Caco-2 (cell line): ENCODE measurements around the gene PAX4. TPM values are rescaled to one million over a fixed set of nuclear protein-coding genes. Genes with fewer than 3 reads are reported as not detected.

Source experiments
- BruUV-seq: library from RNA; stranded (reverse); fragments of 400-500 nt; replicated peaks from 2 replicates; lab custom pipeline; 2021; lab: Mats Ljungman, UMichigan
- CTCF ChIA-PET: fragments of 300-600 bp; sonication (Branson Sonifier 250); formaldehyde crosslinking; loops from one replicate; lab custom pipeline; 2022; ENCODE audit warnings: antibody characterized with exemption; lab: Charles Lee
- POLR2A ChIA-PET: fragments of 300-600 bp; sonication (Branson Sonifier 250); formaldehyde crosslinking; loops from one replicate; lab custom pipeline; 2022; ENCODE audit warnings: antibody characterized with exemption; lab: Charles Lee
- DNase-seq, 2 experiments: peaks; one replicate each; pipeline versions ENCODE4 v3.0.0 to v3.0.0-alpha.2; 2020 to 2022
- H3K27me3 ChIP-seq: replicated peaks from 2 replicates; pipeline ENCODE4 v1.6.0; 2011; ENCODE audit warnings: low read length; ENCODE audit not compliant: control insufficient read depth, insufficient read depth
- H3K36me3 ChIP-seq: 2 replicates; pipeline ENCODE4 v1.5.1; 2011; ENCODE audit warnings: low read length; ENCODE audit not compliant: control insufficient read depth, insufficient read depth
- H3K4me1 ChIP-seq: fragments of 250-450 bp; sonication (Bioruptor Pico); 2 replicates; pipeline ENCODE4 v1.5.1; 2020; ENCODE audit warnings: mild to moderate bottlenecking
- H3K4me3 ChIP-seq: 2 replicates; pipeline ENCODE4 v1.5.1; 2011; ENCODE audit warnings: low read depth, mild to moderate bottlenecking, control low read depth, low read length
- H3K9me3 ChIP-seq: fragments of 250-450 bp; sonication (Bioruptor Pico); 2 replicates; pipeline ENCODE4 v1.5.1; 2020; ENCODE audit warnings: mild to moderate bottlenecking, moderate library complexity
- H3K27ac Mint-ChIP-seq: one replicate; pipeline ENCODE4 v1.8.0; 2022; ENCODE audit warnings: mixed read lengths; ENCODE audit not compliant: unreplicated experiment
- H3K27me3 Mint-ChIP-seq: one replicate; pipeline ENCODE4 v1.8.0; 2022; ENCODE audit warnings: mixed read lengths; ENCODE audit not compliant: insufficient read depth, unreplicated experiment
- H3K36me3 Mint-ChIP-seq: one replicate; pipeline ENCODE4 v1.8.0; 2022; ENCODE audit warnings: mild to moderate bottlenecking, mixed read lengths; ENCODE audit not compliant: insufficient read depth, unreplicated experiment
- H3K4me1 Mint-ChIP-seq: one replicate; pipeline ENCODE4 v1.8.0; 2022; ENCODE audit warnings: low read depth, mixed read lengths; ENCODE audit not compliant: unreplicated experiment
- H3K4me3 Mint-ChIP-seq: one replicate; pipeline ENCODE4 v1.8.0; 2022; ENCODE audit warnings: mild to moderate bottlenecking, moderate library complexity, mixed read lengths; ENCODE audit not compliant: unreplicated experiment
- H3K9me3 Mint-ChIP-seq: one replicate; pipeline ENCODE4 v1.8.0; 2022; ENCODE audit warnings: mixed read lengths; ENCODE audit not compliant: unreplicated experiment
- intact Hi-C: fragments of 100-400 bp; cut with micrococcal nuclease; formaldehyde crosslinking; loops from one replicate; pipeline ENCODE4 v1.10.0; 2022; ENCODE audit not compliant: unreplicated experiment
- total RNA-seq: library from RNA; stranded (reverse); gene quantifications from 2 replicates; pipeline ENCODE4 v1.2.3, GENCODE V29; 2022
- TF ChIP-seq, protein P1 (sequence below), 2 experiments: fragments of 200-600 bp in 1 of 2; IDR thresholded peaks; 1 replicate in 1 of 2; 2 replicates in 1 of 2; pipeline versions ENCODE4 v1.5.1 to v1.8.0; 2011 to 2022; ENCODE audit warnings: antibody characterized with exemption in 1 of 2, control low read depth in 1 of 2, inconsistent platforms in 1 of 2, low read depth in 1 of 2, low read length in 1 of 2, mild to moderate bottlenecking in 1 of 2, moderate library complexity in 1 of 2; ENCODE audit not compliant: insufficient read depth in 1 of 2, severe bottlenecking in 1 of 2, unreplicated experiment in 1 of 2

The PAX4 gene
- total RNA-seq, 1 experiment from 2014 or later: not detected

DNA sequence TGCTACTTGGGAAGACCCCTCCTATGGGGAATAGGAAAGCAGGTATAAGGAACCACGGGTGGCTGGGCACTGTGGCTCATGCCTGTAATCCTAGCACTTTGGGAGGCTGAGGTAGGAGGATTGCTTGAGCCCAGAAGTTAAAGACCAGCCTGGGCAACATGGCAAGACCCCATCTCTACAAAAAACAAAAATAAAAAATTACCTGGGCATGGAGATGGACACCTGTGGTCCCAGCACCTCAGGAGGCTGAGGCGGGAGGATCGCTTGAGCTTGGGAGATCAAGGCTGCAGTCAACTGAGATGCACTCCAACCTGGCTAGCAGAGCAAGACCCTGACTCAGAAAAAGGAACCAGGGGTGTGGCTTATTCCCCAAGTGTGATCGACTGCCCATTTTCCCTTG, 25.4 kb downstream of the PAX4 start:
- Histone ChIP-seq H3K4me3 (no peak overlapping the region), H3K9me3 (no peaks in the 10 kb centered on the region), H3K4me1 (peaks cover 14% of the 10 kb centered on the region), H3K27me3 (no peaks in the 10 kb centered on the region), H3K36me3 (0 out of 2 replicates have a peak, but pooled peaks cover 1% of the 10 kb centered on the region)
- intact Hi-C loops: no loop called here
- Mint-ChIP-seq H3K27ac (no peak overlapping the region), H3K4me1 (peaks cover 6% of the 10 kb centered on the region), H3K27me3 (peaks cover 2% of the 10 kb centered on the region), H3K4me3 (no peak overlapping the region), H3K9me3 (no peaks in the 10 kb centered on the region), H3K36me3 (peaks cover 38% of the 10 kb centered on the region)
- no peak for DNase-seq
- TF ChIP-seq, protein P1, sequence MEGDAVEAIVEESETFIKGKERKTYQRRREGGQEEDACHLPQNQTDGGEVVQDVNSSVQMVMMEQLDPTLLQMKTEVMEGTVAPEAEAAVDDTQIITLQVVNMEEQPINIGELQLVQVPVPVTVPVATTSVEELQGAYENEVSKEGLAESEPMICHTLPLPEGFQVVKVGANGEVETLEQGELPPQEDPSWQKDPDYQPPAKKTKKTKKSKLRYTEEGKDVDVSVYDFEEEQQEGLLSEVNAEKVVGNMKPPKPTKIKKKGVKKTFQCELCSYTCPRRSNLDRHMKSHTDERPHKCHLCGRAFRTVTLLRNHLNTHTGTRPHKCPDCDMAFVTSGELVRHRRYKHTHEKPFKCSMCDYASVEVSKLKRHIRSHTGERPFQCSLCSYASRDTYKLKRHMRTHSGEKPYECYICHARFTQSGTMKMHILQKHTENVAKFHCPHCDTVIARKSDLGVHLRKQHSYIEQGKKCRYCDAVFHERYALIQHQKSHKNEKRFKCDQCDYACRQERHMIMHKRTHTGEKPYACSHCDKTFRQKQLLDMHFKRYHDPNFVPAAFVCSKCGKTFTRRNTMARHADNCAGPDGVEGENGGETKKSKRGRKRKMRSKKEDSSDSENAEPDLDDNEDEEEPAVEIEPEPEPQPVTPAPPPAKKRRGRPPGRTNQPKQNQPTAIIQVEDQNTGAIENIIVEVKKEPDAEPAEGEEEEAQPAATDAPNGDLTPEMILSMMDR (IDR thresholded peaks at IDR 0.05; ENCODE audit: insufficient read depth in 1 of 2, low read depth in 1 of 2, low read length in 1 of 2, severe bottlenecking in 1 of 2, unreplicated experiment in 1 of 2): no peak
- no TSS peak for BruUV-seq
- CTCF ChIA-PET: no interaction called here
- POLR2A ChIA-PET: no interaction called here

DNA sequence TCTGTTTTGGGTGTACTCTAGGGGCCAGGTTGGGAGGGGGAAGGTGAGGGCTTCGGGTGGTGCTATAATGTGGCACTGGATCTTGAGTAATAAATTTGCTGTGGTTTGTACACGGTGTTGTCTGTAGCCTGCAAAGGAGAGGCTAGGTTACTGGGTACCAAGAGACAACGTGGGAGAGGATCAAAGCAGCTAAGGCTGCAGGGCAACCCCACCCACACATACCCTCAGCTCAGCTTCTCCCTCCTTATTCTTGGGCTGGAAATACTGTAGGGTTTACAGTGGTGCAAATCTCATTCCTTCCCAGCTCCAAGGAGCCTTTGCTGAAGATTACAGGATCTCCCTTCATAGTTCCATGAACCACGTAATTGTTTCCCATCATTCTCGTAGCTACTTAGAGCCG, 26.4 kb downstream of the PAX4 start:
- Histone ChIP-seq H3K4me1 (peaks cover 16% of the 10 kb centered on the region), H3K9me3 (no peaks in the 10 kb centered on the region), H3K4me3 (no peak overlapping the region), H3K36me3 (0 out of 2 replicates have a peak, but pooled peaks cover 1% of the 10 kb centered on the region), H3K27me3 (no peaks in the 10 kb centered on the region)
- no peak overlapping the region for H3K4me3 Mint-ChIP-seq
- intact Hi-C loops: no loop called here
- H3K27ac Mint-ChIP-seq: no peak overlapping the region
- BruUV-seq: no TSS peak
- no peaks in the 10 kb centered on the region for H3K27me3 Mint-ChIP-seq
- no peak for DNase-seq
- H3K4me1 Mint-ChIP-seq: peaks cover 7% of the 10 kb centered on the region
- TF ChIP-seq, protein P1 (IDR thresholded peaks at IDR 0.05; ENCODE audit: insufficient read depth in 1 of 2, low read depth in 1 of 2, low read length in 1 of 2, severe bottlenecking in 1 of 2, unreplicated experiment in 1 of 2): no peak
- H3K36me3 Mint-ChIP-seq: peaks cover 38% of the 10 kb centered on the region
- CTCF ChIA-PET: interaction anchor here (0.5 kb wide), 1 partner anchor 38 kb away, joined by 3 read pairs; no protein-coding TSS in a partner anchor
- no peaks in the 10 kb centered on the region for H3K9me3 Mint-ChIP-seq
- POLR2A ChIA-PET: no interaction called here

DNA sequence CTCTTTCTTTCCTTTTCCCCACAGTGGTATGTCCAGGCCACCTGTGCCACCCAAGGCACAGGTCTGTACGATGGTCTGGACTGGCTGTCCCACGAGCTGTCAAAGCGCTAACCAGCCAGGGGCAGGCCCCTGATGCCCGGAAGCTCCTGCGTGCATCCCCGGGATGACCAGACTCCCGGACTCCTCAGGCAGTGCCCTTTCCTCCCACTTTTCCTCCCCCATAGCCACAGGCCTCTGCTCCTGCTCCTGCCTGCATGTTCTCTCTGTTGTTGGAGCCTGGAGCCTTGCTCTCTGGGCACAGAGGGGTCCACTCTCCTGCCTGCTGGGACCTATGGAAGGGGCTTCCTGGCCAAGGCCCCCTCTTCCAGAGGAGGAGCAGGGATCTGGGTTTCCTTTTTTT, 26.8 kb downstream of the PAX4 start:
- H3K27ac Mint-ChIP-seq: no peak overlapping the region
- H3K4me3 ChIP-seq: no peak overlapping the region
- ChIA-PET POLR2A (no interaction called here), CTCF (interaction anchor here (0.5 kb wide), 1 partner anchor 38 kb away, joined by 3 read pairs; no protein-coding TSS in a partner anchor)
- no peak for DNase-seq
- 0 out of 2 replicates have a peak, but pooled peaks cover 1% of the 10 kb centered on the region for H3K36me3 ChIP-seq
- H3K27me3 Mint-ChIP-seq: no peaks in the 10 kb centered on the region
- H3K27me3 ChIP-seq: no peaks in the 10 kb centered on the region
- H3K4me1 ChIP-seq: peaks cover 18% of the 10 kb centered on the region
- intact Hi-C loops: no loop called here
- peaks cover 38% of the 10 kb centered on the region for H3K36me3 Mint-ChIP-seq
- H3K9me3 ChIP-seq: no peaks in the 10 kb centered on the region
- H3K4me1 Mint-ChIP-seq: peaks cover 11% of the 10 kb centered on the region
- no peaks in the 10 kb centered on the region for H3K9me3 Mint-ChIP-seq
- BruUV-seq: no TSS peak
- TF ChIP-seq, protein P1 (IDR thresholded peaks at IDR 0.05; ENCODE audit: insufficient read depth in 1 of 2, low read depth in 1 of 2, low read length in 1 of 2, severe bottlenecking in 1 of 2, unreplicated experiment in 1 of 2): no peak
- H3K4me3 Mint-ChIP-seq: no peak overlapping the region
